GM12878 (cell line): ENCODE results near the gene SLC41A1. TPM values are rescaled to one million over a fixed set of nuclear protein-coding genes. Genes with fewer than 3 reads are reported as not detected.

Experiments used
- FOS ChIP-seq: IDR thresholded peaks from 3 replicates; pipeline ENCODE4 v1.6.1; 2011; ENCODE audit warnings: borderline replicate concordance; ENCODE audit not compliant: insufficient read length; ENCODE audit errors: extremely low read depth
- IKZF2 ChIP-seq, 2 experiments: fragments of 450-650 bp; IDR thresholded peaks; 2 replicates each; pipeline ENCODE4 v1.6.1; 2017; ENCODE audit warnings: mild to moderate bottlenecking in 2 of 2, moderate library complexity in 2 of 2
- KDM1A ChIP-seq: fragments of 200-600 bp; sonication (generic); IDR thresholded peaks from 2 replicates; pipeline ENCODE4 v1.6.1; 2016; ENCODE audit warnings: borderline replicate concordance
- MYC ChIP-seq: IDR thresholded peaks from 2 replicates; pipeline ENCODE4 v1.6.1; 2011; ENCODE audit warnings: mild to moderate bottlenecking, low read length, moderate library complexity, inconsistent platforms; ENCODE audit not compliant: insufficient read depth, insufficient replicate concordance, insufficient read length, severe bottlenecking
- NFIC ChIP-seq: IDR thresholded peaks from 2 replicates; pipeline ENCODE4 v1.6.1; 2012; ENCODE audit warnings: low read depth, mild to moderate bottlenecking, inconsistent platforms, low read length, moderate library complexity
- NFYB ChIP-seq: IDR thresholded peaks from 2 replicates; pipeline ENCODE4 v1.6.1; 2011; ENCODE audit warnings: low read depth, mild to moderate bottlenecking, low read length, improper control_type of control experiment, moderate library complexity; ENCODE audit not compliant: insufficient read depth
- PAX8 ChIP-seq: fragments of 450-650 bp; IDR thresholded peaks from 2 replicates; pipeline ENCODE4 v1.6.1; 2017; ENCODE audit warnings: mild to moderate bottlenecking, moderate library complexity
- SUPT20H ChIP-seq: IDR thresholded peaks from 2 replicates; pipeline ENCODE4 v1.6.1; 2011; ENCODE audit warnings: low read depth, mild to moderate bottlenecking, low read length, moderate library complexity, borderline replicate concordance; ENCODE audit not compliant: control insufficient read depth
- polyA plus RNA-seq, 11 experiments: library from polyadenylated mRNA; depleted of rRNA in 4 of 11; unstranded in 6 of 11; stranded (reverse) in 5 of 11; fragments of >200 nt; fragmentation: Nextera tagmentation in 4 of 11; fragmentation: Illumina TruSeq in 1 of 11; extraction: Ambion mirVana in 4 of 11; extraction: Trizol in 1 of 11; gene quantifications; 1 replicate in 1 of 11; 2 replicates in 10 of 11; pipeline versions ENCODE4 v1.2.1 to v1.2.3, GENCODE V29; 2011 to 2016; ENCODE audit warnings: inconsistent platforms in 2 of 11, missing spikeins in 2 of 11, low read depth in 1 of 11
- total RNA-seq, 4 experiments: library from RNA; depleted of rRNA in 3 of 4; stranded (reverse); fragments of >200 nt in 3 of 4; fragmentation: Illumina TruSeq in 1 of 4; extraction: Trizol in 1 of 4; gene quantifications; 2 replicates each; pipeline versions ENCODE4 v1.2.1 to v1.2.3, GENCODE V29; 2013 to 2021
- TF ChIP-seq, protein P1 (sequence below): fragments of 450-650 bp; formaldehyde crosslinking; IDR thresholded peaks from 2 replicates; pipeline ENCODE4 v1.4.0; 2020; ENCODE audit warnings: mild to moderate bottlenecking, moderate library complexity
- TF ChIP-seq, protein P2 (sequence below): IDR thresholded peaks from 2 replicates; pipeline ENCODE4 v1.6.1; 2011; ENCODE audit warnings: borderline replicate concordance, low read depth, mild to moderate bottlenecking, moderate library complexity, mixed read lengths, low read length; ENCODE audit not compliant: insufficient read depth; ENCODE audit errors: extremely low read length
- TF ChIP-seq, protein P3 (sequence below): IDR thresholded peaks from 2 replicates; pipeline ENCODE4 v1.6.1; 2011; ENCODE audit warnings: borderline replicate concordance, low read depth, mild to moderate bottlenecking, moderate library complexity, low read length; ENCODE audit not compliant: insufficient read depth, poor library complexity, severe bottlenecking

Gene SLC41A1
- total and polyA plus RNA-seq, 10 of the 15 experiments (the other 5 are each of a cell fraction or from before 2014, with no cell fraction given), result 0.13 to 11.3 (median 0.42) TPM

DNA sequence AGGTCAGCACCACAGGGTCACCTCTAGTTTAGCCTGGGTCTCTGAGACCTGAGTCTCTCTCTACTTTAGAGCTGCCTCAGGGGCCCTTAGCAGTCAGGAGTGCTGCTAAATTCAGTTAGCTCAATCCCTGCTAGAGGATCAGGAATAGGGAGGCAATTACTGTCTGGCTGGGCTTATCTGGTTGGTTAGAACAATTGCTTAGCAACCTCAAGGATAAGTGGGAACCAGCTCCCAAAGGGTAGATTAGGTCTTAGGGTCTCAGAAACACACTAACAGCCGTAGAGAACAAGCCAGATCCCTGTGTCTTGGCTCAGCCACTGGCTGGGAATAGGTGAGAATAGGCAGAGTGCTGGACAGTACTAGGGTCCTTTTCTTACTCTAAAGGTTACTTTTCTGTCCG lies 29.2 kb upstream of the SLC41A1 start (continued):
- TF ChIP-seq, protein P1, sequence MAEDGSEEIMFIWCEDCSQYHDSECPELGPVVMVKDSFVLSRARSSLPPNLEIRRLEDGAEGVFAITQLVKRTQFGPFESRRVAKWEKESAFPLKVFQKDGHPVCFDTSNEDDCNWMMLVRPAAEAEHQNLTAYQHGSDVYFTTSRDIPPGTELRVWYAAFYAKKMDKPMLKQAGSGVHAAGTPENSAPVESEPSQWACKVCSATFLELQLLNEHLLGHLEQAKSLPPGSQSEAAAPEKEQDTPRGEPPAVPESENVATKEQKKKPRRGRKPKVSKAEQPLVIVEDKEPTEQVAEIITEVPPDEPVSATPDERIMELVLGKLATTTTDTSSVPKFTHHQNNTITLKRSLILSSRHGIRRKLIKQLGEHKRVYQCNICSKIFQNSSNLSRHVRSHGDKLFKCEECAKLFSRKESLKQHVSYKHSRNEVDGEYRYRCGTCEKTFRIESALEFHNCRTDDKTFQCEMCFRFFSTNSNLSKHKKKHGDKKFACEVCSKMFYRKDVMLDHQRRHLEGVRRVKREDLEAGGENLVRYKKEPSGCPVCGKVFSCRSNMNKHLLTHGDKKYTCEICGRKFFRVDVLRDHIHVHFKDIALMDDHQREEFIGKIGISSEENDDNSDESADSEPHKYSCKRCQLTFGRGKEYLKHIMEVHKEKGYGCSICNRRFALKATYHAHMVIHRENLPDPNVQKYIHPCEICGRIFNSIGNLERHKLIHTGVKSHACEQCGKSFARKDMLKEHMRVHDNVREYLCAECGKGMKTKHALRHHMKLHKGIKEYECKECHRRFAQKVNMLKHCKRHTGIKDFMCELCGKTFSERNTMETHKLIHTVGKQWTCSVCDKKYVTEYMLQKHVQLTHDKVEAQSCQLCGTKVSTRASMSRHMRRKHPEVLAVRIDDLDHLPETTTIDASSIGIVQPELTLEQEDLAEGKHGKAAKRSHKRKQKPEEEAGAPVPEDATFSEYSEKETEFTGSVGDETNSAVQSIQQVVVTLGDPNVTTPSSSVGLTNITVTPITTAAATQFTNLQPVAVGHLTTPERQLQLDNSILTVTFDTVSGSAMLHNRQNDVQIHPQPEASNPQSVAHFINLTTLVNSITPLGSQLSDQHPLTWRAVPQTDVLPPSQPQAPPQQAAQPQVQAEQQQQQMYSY (CRISPR knock-in tag), result no peak
- TF ChIP-seq MYC (no peak), NFIC (no peak), NFYB (no peak), SUPT20H (no peak), IKZF2 (IDR thresholded peaks at IDR 0.05) (no peak), PAX8 (no peak), FOS (no peak), KDM1A (no peak)
- TF ChIP-seq, protein P2, sequence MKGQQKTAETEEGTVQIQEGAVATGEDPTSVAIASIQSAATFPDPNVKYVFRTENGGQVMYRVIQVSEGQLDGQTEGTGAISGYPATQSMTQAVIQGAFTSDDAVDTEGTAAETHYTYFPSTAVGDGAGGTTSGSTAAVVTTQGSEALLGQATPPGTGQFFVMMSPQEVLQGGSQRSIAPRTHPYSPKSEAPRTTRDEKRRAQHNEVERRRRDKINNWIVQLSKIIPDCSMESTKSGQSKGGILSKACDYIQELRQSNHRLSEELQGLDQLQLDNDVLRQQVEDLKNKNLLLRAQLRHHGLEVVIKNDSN, result no peak
- TF ChIP-seq, protein P3, sequence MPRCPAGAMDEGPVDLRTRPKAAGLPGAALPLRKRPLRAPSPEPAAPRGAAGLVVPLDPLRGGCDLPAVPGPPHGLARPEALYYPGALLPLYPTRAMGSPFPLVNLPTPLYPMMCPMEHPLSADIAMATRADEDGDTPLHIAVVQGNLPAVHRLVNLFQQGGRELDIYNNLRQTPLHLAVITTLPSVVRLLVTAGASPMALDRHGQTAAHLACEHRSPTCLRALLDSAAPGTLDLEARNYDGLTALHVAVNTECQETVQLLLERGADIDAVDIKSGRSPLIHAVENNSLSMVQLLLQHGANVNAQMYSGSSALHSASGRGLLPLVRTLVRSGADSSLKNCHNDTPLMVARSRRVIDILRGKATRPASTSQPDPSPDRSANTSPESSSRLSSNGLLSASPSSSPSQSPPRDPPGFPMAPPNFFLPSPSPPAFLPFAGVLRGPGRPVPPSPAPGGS, result no peak
